SH-SY5Y (cell line): ENCODE data around the gene FTL.

ENCODE experiments used
- GATA2 ChIP-seq: IDR thresholded peaks from 2 replicates; pipeline ENCODE4 v1.6.1; 2011; ENCODE audit warnings: mild to moderate bottlenecking, low read depth, low read length
- GATA3 ChIP-seq: IDR thresholded peaks from 2 replicates; pipeline ENCODE4 v1.6.1; 2011; ENCODE audit warnings: low read depth, mild to moderate bottlenecking, low read length, moderate library complexity

DNA sequence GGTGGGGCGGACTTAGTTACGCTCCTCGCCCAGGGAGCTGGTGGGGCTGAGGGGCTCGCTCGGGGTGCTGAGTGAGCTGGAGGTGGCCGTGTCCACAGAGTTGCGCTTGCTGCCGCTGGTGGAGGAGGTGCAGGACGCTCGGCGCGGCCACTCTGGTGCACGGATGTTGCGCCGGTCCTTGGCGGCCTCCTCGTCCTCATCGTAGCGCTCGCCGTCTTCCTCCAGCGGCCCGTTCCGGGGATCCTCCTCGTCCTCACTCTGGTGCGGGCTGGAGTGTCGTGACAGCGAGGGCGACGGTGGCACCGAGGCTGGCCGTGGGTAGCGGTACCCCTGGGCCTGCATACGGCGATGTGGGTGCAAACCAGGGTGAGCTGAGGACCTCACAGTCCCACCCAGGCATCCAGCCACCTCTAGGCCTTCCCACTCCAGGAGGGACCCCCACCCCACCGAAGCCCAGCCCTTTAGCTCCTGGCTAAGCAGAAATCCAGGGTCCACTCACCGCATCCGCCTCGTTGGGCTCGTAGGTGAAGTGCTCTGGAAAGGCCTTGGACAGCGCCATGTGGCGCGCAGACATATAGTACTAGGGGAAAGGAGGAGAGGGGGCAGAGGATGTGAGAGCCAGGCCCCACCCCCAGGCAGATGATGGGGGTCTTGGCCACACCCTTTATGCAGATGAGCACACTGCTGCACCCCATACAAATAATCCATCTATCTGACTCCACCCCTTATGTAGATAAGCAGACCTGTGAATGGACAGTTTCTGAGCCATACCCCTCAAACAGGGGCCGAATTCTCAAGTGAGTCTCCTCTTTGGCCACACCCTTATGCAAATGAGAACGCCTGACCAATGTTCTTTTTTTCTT is 4.4 kb downstream of the FTL start:
- TF ChIP-seq GATA2 (no peak), GATA3 (no peak)
